Pancreas (tissue), 10 donors: ENCODE measurements around the gene BBS1. TPM values are rescaled to one million over a fixed set of nuclear protein-coding genes. Genes with fewer than 3 reads are reported as not detected.
A peak's percentile ranks its signal among the peaks of the same experiment; 100 is the strongest.

Source experiments
- ATAC-seq, 4 donors: fragments of 200-7000 bp; cut with Tn5 transposase; one replicate each; pipeline versions ENCODE4 v1.8.0 to v1.9.1; 2020; ENCODE audit warnings: mild to moderate bottlenecking in 4 of 4, moderate library complexity in 4 of 4
- DNase-seq, 6 donors: peaks; one replicate each; pipeline ENCODE4 v3.0.0-alpha.2; 2020
- FAIRE-seq: peaks from 2 replicates; lab custom pipeline; 2012; peaks lifted over from hg19 to GRCh38; lab: Jason Lieb, UNC
- H3K27ac ChIP-seq, 4 donors: fragments of 200-600 bp; sonication (generic); 1 replicate in 3 of 4; 2 replicates in 1 of 4; pipeline versions ENCODE4 v1.5.0 to v1.8.0; 2020
- H3K27me3 ChIP-seq, 4 donors: fragments of 200-600 bp; one replicate each; pipeline ENCODE4 v1.8.0; 2021
- H3K36me3 ChIP-seq, 3 donors: fragments of 200-600 bp; sonication (generic) in 1 of 3; one replicate each; pipeline versions ENCODE4 v1.5.0 to v1.8.0; 2020 to 2021
- H3K4me1 ChIP-seq, 3 donors: fragments of 200-600 bp; one replicate each; pipeline ENCODE4 v1.8.0; 2021
- H3K4me3 ChIP-seq, 4 donors: fragments of 200-600 bp; sonication (generic) in 2 of 4; one replicate each; pipeline versions ENCODE4 v1.5.0 to v1.8.0; 2020 to 2021
- H3K9me3 ChIP-seq, 4 donors: fragments of 200-600 bp; one replicate each; pipeline ENCODE4 v1.8.0; 2021
- CTCF ChIP-seq, 4 donors: fragments of 200-600 bp; sonication (generic) in 3 of 4; IDR thresholded peaks; one replicate each; pipeline versions ENCODE4 v1.5.0 to v1.8.0; 2021; ENCODE audit warnings: antibody characterized with exemption in 4 of 4
- WGBS, 2 donors: extraction: QIAGEN DNeasy Blood & Tissue Kit; methylation state at CpG; one replicate each; pipeline ENCODE4 v1.1.7; 2013; 5-methylcytosine and 5-hydroxymethylcytosine counted together
- intact Hi-C, 3 donors: fragments of 100-400 bp; cut with DNase I; formaldehyde crosslinking; loops; one replicate each; pipeline versions ENCODE4 v1.11.1 to v1.14.2; 2022
- polyA plus RNA-seq, 2 donors: library from polyadenylated mRNA; stranded (reverse); fragments of 200-250 nt; gene quantifications; one replicate each; pipeline ENCODE4 v1.2.3, GENCODE V29; 2013
- total RNA-seq, 6 donors: library from RNA; stranded (reverse); fragmentation: NEBNext Ultra II Directional in 4 of 6; extraction: Animal tissue kit (Norgen Biotek cat#: 25700) in 4 of 6; gene quantifications; one replicate each; pipeline versions ENCODE4 v1.2.1 to v1.2.4, GENCODE V29; 2021 to 2023
- donor health status: healthy with polysubstance abuse.
- donor health status: DM: no; HTN: no; CAD: no; lungs with moderate emphysema.
- donor health status: DM: no; HTN: no; CAD: no.
- donor health status: control.
- donor health status: control.
- donor health status: Bipolar disorder and iron deficiency.
- donor health status: DM: yes; HTN: yes; CAD: no.
- donor health status: DM: no; HTN: no; CAD: no.
- donor health status: DM: no; HTN: no; CAD: no.
- donor health status: DM: yes; HTN: yes; CAD: no.

The BBS1 gene
- total and polyA plus RNA-seq, 8 donors = 19.1 to 31.9 (median 22.1) TPM

DNA sequence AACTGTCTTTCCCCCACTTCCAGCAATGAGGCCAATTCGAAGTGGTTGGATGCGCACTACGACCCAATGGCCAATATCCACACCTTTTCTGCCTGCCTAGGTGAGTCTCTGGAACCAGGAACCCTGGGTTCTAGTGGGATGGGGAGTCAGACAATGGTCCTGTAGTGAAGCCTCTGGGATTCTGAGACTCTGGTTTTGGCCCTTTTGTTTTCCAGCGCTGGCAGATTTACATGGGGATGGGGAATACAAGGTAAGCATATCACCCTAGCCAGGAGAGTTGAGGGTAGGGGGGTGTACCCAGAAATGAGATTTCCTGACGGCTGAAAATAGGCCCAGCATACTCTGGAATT is 530 bp downstream of the BBS1 start:
- no peaks in the 10 kb centered on the region for H3K9me3 ChIP-seq
- no peak for DNase-seq
- H3K4me3 ChIP-seq = peak overlapping the region; percentile 59 to 95 (median 80)
- intact Hi-C loops = no loop called here
- H3K36me3 ChIP-seq = no peaks in the 10 kb centered on the region
- no peak for TF ChIP-seq CTCF (IDR thresholded peaks at IDR 0.05)
- no peak for FAIRE-seq
- no peak overlapping the region for H3K27ac ChIP-seq
- peak in 1 of 4 donors; percentile 32 for ATAC-seq
- H3K27me3 ChIP-seq = no peaks in the 10 kb centered on the region
- 4% methylated on average over 5 of the region's 5 CpGs for WGBS, 2 donors
- peaks cover 0 to 13% (median 6%) of the 10 kb centered on the region in 3 donors for H3K4me1 ChIP-seq

GRCh38 chr11:66523611-66524010 is 13.2 kb downstream of the BBS1 start:
- Histone ChIP-seq H3K27ac (no peak overlapping the region), H3K27me3 (no peaks in the 10 kb centered on the region), H3K9me3 (no peaks in the 10 kb centered on the region), H3K4me1 (no peaks in the 10 kb centered on the region), H3K4me3 (no peak overlapping the region), H3K36me3 (peaks cover 0 to 21% (median 0%) of the 10 kb centered on the region in 3 donors)
- FAIRE-seq = no peak
- TF ChIP-seq CTCF (IDR thresholded peaks at IDR 0.05) = no peak
- intact Hi-C loops = no loop called here
- ATAC-seq = no peak
- 91 to 93% methylated on average over 11 of the region's 11 CpGs for WGBS, 2 donors
- DNase-seq = peak in 1 of 6 donors; percentile 32

- FAIRE-seq = no peak
- Histone ChIP-seq H3K9me3 (no peaks in the 10 kb centered on the region), H3K4me3 (no peak overlapping the region), H3K27me3 (no peaks in the 10 kb centered on the region), H3K36me3 (peaks cover 0 to 21% (median 0%) of the 10 kb centered on the region in 3 donors), H3K4me1 (no peaks in the 10 kb centered on the region), H3K27ac (no peak overlapping the region)
- peak in 1 of 6 donors; percentile 15 for DNase-seq
- intact Hi-C loops = no loop called here
- ATAC-seq = no peak
- no peak for TF ChIP-seq CTCF (IDR thresholded peaks at IDR 0.05)
- WGBS, 2 donors = 88 to 89% methylated on average over 10 of the region's 10 CpGs
Measured at GRCh38 chr11:66524304-66525040, 14.0 kb downstream of the BBS1 start.

DNA sequence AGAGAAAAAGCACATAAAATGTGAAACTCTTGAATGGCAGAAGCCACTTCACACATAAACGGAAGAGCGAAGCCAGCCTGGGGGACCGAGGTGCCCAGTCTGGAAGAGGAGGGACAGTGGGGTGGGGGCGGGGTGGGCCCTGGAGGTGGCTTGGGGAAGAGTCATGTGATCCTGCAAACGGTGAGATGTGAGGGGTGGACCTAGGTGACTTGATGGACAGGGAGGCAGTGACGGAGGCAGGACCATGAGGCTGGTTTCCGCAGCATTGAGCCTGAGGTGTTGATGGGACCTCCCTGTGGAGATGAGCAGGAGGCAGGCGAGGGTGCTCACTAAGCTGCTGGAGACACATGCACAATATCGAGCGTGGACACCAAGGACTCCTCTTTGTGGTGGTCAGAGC is 18.6 kb downstream of the BBS1 start:
- Histone ChIP-seq H3K27me3 (no peaks in the 10 kb centered on the region), H3K36me3 (no peaks in the 10 kb centered on the region), H3K27ac (no peak overlapping the region), H3K4me1 (no peaks in the 10 kb centered on the region), H3K9me3 (no peaks in the 10 kb centered on the region), H3K4me3 (no peak overlapping the region)
- intact Hi-C loops = no loop called here
- no peak for TF ChIP-seq CTCF (IDR thresholded peaks at IDR 0.05)
- FAIRE-seq (no peak), DNase-seq (no peak), ATAC-seq (no peak)
- 82 to 84% methylated on average over 10 of the region's 10 CpGs for WGBS, 2 donors

- H3K4me1 ChIP-seq = no peaks in the 10 kb centered on the region
- H3K9me3 ChIP-seq = no peaks in the 10 kb centered on the region
- H3K27me3 ChIP-seq = no peaks in the 10 kb centered on the region
- WGBS, 2 donors = 87 to 88% methylated on average over 12 to 13 of the region's 13 CpGs
- FAIRE-seq (no peak), ATAC-seq (peak in 1 of 4 donors; percentile 6), DNase-seq (no peak)
- intact Hi-C loops = no loop called here
- H3K27ac ChIP-seq = no peak overlapping the region
- H3K4me3 ChIP-seq = no peak overlapping the region
- no peak for TF ChIP-seq CTCF (IDR thresholded peaks at IDR 0.05)
- H3K36me3 ChIP-seq = no peaks in the 10 kb centered on the region
Measured at GRCh38 chr11:66529655-66530054, 19.2 kb downstream of the BBS1 start.
